Testis (tissue), 2 donors: Measurements from ENCODE around the gene ANKFY1.

Source experiments
- CTCF ChIP-seq, 3 experiments: fragments of 450-650 bp in 2 of 3; fragments of 200-600 bp in 1 of 3; sonication (generic) in 1 of 3; IDR thresholded peaks; one replicate each; pipeline ENCODE4 v1.5.1; 2016 to 2019; ENCODE audit warnings: antibody characterized with exemption in 3 of 3, mild to moderate bottlenecking in 2 of 3, moderate library complexity in 1 of 3
- POLR2A ChIP-seq: fragments of 450-650 bp; IDR thresholded peaks from one replicate; pipeline ENCODE4 v1.6.1; 2017; ENCODE audit warnings: antibody characterized with exemption, mild to moderate bottlenecking, moderate library complexity

DNA sequence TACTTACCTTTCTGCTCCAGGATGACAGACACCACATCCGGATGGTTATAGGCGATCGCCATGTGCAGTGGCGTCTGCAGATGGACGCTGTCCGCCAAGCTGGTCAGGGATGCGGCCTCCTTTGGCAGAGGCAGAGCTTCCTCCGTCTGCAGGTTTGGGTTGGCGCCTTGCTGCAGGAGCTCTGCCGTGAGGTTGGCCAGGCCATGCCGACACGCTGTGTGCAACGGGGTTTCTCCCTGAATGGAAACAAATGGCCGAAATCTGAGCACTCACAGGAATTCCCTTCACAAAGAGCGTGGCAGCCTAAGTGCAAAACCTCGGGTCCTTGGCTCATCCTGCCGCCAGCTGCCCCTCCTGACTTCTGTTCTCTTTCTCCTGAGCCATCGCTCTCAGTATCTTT is 79.0 kb downstream of the ANKFY1 start:
- no peak for TF ChIP-seq POLR2A
- TF ChIP-seq CTCF (IDR thresholded peaks at IDR 0.05): no peak
